ENCODE results near the gene WDR7. TPM values are rescaled to one million over a fixed set of nuclear protein-coding genes. Genes with fewer than 3 reads are reported as not detected.

Gene WDR7
- total and polyA plus RNA-seq, 10 of the 15 experiments (the other 5 are each of a cell fraction or from before 2014, with no cell fraction given) = 2.8 to 16.5 (median 11.7) TPM

GRCh38 chr18:56913941-56914340, 262.8 kb downstream of the WDR7 start:
- ChIA-PET POLR2A (no interaction called here), RAD21 (ENCODE audit: unreplicated experiment) (no interaction called here), SMC1A (ENCODE audit: uncharacterized antibody, unreplicated experiment) (interaction anchor here (0.9 kb wide), 1 partner anchor 90 kb away, joined by 3 read pairs; no protein-coding TSS in a partner anchor), CTCF (no interaction called here)
- Histone ChIP-seq H3K36me3 (ENCODE audit: control insufficient read depth in 2 of 2, insufficient read depth in 2 of 2, low read length in 1 of 2) (no peaks in the 10 kb centered on the region), H3K4me3 (no peak overlapping the region), H4K20me1 (ENCODE audit: control insufficient read depth, insufficient read depth) (no peaks in the 10 kb centered on the region), H3K27me3 (replicated peaks in 1 of 2; ENCODE audit: control insufficient read depth in 2 of 2, insufficient read depth in 2 of 2, low read length in 1 of 2) (no peaks in the 10 kb centered on the region), H3K4me1 (ENCODE audit: control insufficient read depth, insufficient read depth, low read length) (no peaks in the 10 kb centered on the region), H3K9ac (ENCODE audit: control insufficient read depth, insufficient read depth, low read length) (no peak overlapping the region), H2AFZ (ENCODE audit: control insufficient read depth, low read depth, low read length) (no peak overlapping the region), H3K79me2 (ENCODE audit: control insufficient read depth, insufficient read depth, low read length) (no peaks in the 10 kb centered on the region), H3K4me2 (ENCODE audit: control insufficient read depth, insufficient read depth) (no peak overlapping the region), H3K27ac (ENCODE audit: control insufficient read depth, insufficient read depth) (no peak overlapping the region), H3K9me3 (replicated peaks; ENCODE audit: control insufficient read depth, insufficient read depth, low read length) (no peaks in the 10 kb centered on the region)
- ATAC-seq = no peak
- intact Hi-C loops (cut with micrococcal nuclease; ENCODE audit: unreplicated experiment) (no loop called here), in situ Hi-C loops (cut with MboI) (no loop called here)
- no peak for FAIRE-seq
- TF ChIP-seq CHD4 (IDR thresholded peaks at IDR 0.05) = no peak
- no peak for TF ChIP-seq NR2F1 (conservative IDR thresholded peaks at IDR 0.05)
- TF ChIP-seq, protein P1, sequence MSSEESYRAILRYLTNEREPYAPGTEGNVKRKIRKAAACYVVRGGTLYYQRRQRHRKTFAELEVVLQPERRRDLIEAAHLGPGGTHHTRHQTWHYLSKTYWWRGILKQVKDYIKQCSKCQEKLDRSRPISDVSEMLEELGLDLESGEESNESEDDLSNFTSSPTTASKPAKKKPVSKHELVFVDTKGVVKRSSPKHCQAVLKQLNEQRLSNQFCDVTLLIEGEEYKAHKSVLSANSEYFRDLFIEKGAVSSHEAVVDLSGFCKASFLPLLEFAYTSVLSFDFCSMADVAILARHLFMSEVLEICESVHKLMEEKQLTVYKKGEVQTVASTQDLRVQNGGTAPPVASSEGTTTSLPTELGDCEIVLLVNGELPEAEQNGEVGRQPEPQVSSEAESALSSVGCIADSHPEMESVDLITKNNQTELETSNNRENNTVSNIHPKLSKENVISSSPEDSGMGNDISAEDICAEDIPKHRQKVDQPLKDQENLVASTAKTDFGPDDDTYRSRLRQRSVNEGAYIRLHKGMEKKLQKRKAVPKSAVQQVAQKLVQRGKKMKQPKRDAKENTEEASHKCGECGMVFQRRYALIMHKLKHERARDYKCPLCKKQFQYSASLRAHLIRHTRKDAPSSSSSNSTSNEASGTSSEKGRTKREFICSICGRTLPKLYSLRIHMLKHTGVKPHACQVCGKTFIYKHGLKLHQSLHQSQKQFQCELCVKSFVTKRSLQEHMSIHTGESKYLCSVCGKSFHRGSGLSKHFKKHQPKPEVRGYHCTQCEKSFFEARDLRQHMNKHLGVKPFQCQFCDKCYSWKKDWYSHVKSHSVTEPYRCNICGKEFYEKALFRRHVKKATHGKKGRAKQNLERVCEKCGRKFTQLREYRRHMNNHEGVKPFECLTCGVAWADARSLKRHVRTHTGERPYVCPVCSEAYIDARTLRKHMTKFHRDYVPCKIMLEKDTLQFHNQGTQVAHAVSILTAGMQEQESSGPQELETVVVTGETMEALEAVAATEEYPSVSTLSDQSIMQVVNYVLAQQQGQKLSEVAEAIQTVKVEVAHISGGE (CRISPR knock-in tag; IDR thresholded peaks at IDR 0.05) = no peak
- no peak for TF ChIP-seq IRF4 (IDR thresholded peaks at IDR 0.05; ENCODE audit: low read depth, low read length)
- TF ChIP-seq CREB1 (IDR thresholded peaks at IDR 0.05; ENCODE audit: low read depth) = no peak
- TF ChIP-seq BMI1 (IDR thresholded peaks at IDR 0.05; ENCODE audit: borderline replicate concordance) = no peak
- no peak for TF ChIP-seq PAX5 (IDR thresholded peaks at IDR 0.05; ENCODE audit: borderline replicate concordance, low read depth, low read length)
- TF ChIP-seq YBX1 (IDR thresholded peaks at IDR 0.05) = no peak
- TF ChIP-seq TCF12 (IDR thresholded peaks at IDR 0.05; ENCODE audit: low read depth, low read length) = no peak
- no TSS peak for BruUV-seq (replicated peaks)
- no peak for DNase-seq (ENCODE audit: low read depth, low spot score)
- WGBS (ENCODE audit: insufficient coverage, insufficient replicate concordance, low lambda C conversion rate, missing lambda C conversion rate) = 83% methylated on average over 4 of the region's 4 CpGs
